HuH-7.5 (cell line): Measurements from ENCODE around the gene IFT25.
"Not testable (repeated sequence)": the region's sequence is repeated elsewhere in the genome, so short reads cannot be mapped to it uniquely, and the experiment has no call there.

Source experiments
- DNase-seq: peaks from one replicate; pipeline ENCODE4 v3.0.0; 2011; ENCODE audit warnings: low spot score

Gene IFT25

GRCh38 chr1:53945433-53946251 is at the start of gene IFT25:
TSS of gene IFT25 (minus strand) at chr1:53945699. CDS start at chr1:53940082, 5,617 bp downstream.
- peak; percentile 82 for DNase-seq

GRCh38 chr1:53994516-53994915 is 49.0 kb upstream of the IFT25 start:
- DNase-seq, result not testable (repeated sequence)

DNA sequence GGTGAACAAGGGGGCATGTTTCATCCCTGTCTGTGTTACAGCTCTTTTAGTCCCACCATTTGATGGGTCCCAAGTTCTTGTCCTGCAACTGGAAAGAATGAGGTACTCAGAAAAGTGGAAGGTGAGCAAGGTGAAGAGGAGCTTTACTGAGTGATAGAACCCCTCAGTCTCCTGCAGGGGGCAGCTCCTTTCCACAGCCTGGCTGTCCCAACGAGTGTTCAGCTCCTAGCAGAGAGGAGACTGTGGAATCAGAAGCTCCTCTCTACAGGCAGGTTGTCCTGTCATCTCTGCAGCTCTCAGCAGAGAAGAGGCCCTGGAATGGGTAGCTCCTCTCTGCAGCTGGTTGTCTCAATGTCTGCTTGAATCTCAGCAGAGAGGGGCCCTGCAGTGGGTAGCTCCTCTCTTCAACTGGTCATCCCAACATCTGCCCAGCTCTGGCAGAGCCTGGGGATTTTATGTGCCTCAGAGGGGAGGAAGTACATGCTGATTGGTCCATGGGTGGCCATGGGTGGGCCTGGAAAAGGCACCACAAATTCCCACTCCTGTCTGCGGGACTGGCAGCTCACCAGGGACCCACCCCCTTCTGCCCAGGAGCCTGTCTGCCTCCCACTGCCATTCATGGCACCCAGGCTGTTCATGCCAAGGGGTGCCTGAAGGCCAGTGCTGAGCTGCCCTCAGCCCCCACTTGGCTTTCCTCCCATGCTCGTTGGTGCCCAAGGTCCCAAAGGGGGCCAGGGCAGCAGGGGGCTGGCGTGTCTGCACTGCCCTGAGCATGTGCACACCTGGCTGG is 46.8 kb upstream of the IFT25 start:
- DNase-seq, result no peak

DNA sequence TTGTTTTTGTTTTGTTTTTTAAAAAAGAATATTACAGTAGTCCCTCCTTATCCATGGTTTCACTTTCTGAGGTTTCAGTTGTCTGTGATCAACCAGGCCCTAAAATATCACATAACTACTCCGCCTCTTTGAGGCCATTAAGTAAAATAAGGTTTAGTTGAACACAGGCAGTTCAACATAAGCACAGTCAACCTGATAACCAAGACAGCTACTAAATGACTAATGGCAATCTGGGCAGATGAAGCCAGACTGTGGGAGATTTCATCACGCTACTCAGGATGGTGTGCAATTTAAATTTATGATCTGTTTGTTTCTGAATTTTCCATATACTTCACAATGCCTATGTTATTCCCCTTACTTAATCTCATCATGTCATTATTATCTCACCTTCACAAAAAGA is 42.4 kb upstream of the IFT25 start:
- DNase-seq, result no peak

GRCh38 chr1:53986458-53986857 is 41.0 kb upstream of the IFT25 start:
- DNase-seq, result no peak

DNA sequence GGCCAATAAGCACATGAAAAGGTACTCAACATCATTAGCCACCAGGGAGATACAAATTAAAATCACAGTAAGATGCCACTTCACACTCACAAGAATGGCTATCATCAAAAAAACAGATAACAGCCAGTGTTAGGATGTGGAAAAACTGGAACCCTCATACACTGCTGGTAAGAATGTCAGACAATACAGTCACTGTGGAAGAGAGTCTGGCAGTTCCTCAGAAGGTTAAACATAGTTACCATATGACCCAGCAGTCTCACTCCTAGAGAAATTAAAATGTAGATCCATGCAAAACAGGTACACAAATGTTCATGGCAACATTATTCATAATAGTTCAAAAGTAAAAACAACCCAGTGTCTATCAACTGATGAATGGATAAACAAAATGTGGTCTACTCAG is 39.2 kb upstream of the IFT25 start:
- no peak for DNase-seq

DNA sequence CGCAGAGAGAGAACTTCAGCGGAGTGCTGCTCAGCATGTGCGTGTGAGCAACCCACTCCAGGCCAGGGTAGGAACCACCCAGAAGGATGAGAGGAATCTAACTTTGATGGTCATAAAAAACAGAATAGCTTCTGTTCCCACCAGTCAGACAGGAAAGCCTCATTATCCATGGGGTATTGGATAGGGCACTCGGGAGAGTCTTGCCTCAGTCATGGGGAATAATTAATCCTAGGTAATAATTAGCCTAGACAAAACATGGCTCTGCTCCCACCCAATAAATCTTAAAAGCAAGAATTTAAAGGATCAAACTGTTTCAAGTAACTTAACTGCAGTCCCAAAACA is 37.2 kb upstream of the IFT25 start:
- DNase-seq, result no peak

- DNase-seq, result peak; percentile 52
Observed at GRCh38 chr1:53982034-53982762, 36.7 kb upstream of the IFT25 start.

DNA sequence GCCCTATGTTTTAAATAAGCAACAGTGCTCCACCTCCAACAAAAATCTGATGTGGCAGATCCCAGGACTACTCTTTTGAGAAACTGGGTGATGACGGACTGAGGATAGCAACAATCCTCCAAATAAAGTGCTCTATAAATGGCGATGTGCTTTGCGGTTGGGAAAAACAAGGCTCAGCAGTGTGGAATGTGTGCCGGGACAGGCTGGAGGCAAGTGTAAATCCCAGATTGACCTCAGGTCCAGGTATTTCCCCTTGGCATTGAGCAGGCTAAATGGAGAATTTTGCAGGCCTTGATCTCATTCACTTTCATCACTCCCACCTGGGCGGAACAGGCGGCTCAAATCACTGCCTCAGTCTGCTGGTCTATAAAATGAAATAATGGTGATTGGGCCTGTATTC is 35.7 kb upstream of the IFT25 start:
- DNase-seq, result no peak

DNA sequence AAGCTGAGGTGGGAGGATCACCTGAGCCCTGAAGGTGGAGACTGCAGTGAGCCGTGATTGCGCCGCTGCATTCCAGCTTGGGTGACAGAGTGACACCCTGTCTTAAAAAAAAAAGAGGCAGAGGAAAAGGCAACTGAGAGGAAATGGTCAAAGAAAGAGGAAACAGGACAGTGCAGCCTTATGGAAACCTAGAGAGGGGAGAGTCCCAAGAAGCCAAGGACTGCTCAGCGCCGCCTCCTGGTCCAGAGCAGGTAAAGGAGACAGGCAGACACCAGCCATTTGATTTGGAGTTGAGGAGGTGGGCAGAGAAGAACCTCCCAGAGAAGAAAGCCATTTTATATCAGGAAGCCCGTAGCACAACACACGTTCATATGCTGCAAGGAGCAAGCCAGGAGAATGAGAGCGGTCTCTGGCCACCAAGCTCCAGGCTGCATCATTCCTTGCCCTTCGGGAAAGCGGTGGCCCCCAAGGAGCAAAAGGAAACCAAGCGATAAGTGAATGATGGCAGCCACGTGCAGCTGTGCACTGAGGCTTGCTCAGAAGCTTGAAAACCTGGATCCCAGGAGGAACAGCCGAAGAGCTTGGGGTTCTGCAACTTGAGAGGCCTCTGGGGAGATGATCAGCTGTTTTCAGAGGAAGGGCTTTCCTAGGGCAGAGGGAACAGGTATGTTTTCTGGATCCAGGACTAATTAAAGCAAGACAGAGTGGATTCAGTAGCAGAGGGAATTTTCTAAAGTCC is 34.4 kb upstream of the IFT25 start:
- no peak for DNase-seq

DNA sequence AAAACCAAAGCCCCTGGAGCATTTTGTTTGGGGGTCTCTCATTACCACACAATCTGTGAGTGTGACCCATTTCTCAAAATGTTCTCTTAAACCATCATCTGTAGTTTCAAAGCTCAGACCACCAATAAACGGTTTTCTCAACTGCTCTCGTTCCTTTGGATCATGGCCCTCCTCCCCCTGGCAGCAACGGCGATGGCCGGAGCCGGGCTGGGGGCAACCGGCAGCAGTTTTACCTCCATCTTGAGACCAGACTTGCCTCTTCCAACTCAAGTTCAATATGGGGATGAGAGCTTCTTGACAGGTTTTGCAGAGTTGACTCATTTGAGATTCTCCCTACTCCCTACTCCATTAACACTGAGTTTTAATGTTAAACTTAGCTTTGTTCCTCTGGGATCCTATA is 30.4 kb upstream of the IFT25 start:
- no peak for DNase-seq

DNA sequence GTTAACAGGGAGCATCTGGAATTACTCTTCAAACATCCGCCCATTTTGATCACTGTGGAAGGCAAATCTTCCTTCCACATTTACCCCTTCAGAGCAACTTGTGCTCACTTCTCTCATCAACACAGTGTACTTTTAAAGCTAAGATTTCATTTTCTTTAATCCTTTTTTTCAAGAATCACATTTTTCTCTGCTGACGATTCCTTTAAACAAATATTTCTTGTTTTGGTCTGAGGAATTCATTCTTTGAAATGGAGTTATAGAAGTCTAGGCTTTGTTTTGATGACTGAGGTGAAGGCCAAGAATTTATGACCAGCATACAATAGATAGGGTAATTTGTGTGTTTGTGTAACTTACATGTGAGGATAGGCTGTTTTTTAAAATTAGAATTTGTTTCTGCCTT is 26.2 kb upstream of the IFT25 start:
- no peak for DNase-seq

DNA sequence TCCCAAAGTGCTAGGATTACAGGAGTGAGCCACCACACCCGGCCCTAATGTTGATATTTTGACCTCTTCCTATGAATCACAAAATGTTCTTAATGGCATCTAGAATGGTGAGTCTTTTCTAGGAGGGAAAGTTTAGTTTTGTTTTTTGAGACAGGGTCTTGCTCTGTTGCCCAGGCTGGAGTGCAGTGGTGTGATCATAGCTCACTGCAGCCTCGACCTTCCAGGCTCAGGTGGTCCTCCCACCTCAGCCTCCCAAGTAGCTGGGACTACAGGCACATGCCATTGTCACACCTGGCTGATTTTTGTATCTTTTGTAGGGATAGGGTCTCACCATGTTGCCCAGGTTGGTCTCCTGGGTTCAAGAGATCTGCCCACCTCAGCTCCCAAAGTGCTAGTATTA is 23.8 kb upstream of the IFT25 start:
- DNase-seq, result not testable (repeated sequence)

- DNase-seq, result no peak
Observed at GRCh38 chr1:53968125-53968513, 22.6 kb upstream of the IFT25 start.

GRCh38 chr1:53967409-53968124 is 22.1 kb upstream of the IFT25 start:
- no peak for DNase-seq

- no peak for DNase-seq
Observed at GRCh38 chr1:53966794-53967193, 21.3 kb upstream of the IFT25 start.

- DNase-seq, result no peak
Observed at GRCh38 chr1:53964109-53964508, 18.6 kb upstream of the IFT25 start.

GRCh38 chr1:53963460-53963859 is 18.0 kb upstream of the IFT25 start:
- DNase-seq, result no peak

DNA sequence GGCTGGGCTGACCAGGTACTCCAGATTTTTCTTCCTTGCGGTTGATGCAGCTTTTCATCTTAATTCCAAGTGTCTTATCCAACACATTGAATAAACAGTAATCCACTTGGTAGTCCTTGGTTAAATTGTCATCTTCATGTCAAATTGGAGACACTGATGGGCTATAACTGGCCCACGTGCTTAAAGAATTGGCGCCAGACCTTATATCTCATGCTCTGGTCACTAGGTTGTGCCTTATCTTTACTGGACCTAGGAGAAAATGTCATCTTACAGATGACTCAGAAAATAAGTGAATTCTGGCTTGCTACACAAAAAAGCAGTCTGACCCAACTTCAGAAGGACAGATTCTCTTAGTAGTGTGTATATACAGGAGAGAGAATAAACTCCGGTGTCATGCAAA is 16.9 kb upstream of the IFT25 start:
- no peak for DNase-seq

DNA sequence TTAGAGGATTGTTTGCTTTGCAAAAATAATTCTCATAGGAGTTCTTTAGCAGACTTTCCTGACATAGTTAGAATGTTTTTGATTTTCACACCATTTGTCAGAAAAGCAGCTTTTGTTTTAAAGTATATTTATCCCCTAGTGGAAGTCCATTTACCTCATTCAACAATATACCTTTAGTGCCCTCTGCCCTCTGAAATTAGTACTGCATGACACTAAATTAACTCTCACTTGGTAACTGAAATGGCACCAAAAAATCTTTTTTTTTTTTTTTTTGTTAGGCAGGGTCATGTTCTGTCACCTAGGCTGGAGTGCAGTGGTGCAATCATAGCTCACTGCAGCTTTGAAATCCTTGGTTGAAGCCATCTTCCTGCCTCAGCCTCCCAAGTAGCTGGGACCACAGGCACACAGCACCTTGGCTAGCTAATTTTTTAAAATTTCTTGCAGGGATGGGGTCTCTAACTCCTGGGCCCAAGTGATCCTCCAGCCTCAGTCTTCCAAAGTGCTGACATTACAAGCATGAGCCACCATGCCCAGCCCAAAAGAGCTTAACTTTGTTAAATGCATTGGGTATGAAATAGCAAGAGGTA is 14.3 kb upstream of the IFT25 start:
- DNase-seq, result no peak

GRCh38 chr1:53957194-53957818 is 11.8 kb upstream of the IFT25 start:
- DNase-seq, result no peak
